ENCODE data around the gene IFNL1.
"Not testable (repeated sequence)": the region's sequence is repeated elsewhere in the genome, so short reads cannot be mapped to it uniquely, and the experiment has no call there.

IFNL1 gene

DNA sequence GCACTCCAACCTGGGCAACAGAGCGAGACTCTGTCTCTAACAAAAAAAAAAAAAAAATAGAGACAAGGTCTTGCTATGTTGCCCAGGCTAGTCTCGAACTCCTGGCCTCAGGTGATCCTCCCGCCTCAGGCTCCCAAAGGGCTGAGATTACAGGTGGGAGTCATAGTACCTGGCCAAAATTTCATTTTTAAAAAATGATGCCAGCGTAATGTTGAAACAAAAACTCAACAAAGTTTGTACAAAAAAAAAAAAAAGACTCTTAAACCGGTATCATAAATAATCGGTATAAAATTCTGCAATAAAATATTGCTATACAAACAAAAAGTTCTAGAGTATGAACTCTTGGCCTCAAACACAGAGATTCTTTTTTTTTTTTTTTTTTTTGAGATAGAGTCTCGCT lies 36.1 kb downstream of the IFNL1 start:
- no peak for DNase-seq (ENCODE audit: low spot score)

DNA sequence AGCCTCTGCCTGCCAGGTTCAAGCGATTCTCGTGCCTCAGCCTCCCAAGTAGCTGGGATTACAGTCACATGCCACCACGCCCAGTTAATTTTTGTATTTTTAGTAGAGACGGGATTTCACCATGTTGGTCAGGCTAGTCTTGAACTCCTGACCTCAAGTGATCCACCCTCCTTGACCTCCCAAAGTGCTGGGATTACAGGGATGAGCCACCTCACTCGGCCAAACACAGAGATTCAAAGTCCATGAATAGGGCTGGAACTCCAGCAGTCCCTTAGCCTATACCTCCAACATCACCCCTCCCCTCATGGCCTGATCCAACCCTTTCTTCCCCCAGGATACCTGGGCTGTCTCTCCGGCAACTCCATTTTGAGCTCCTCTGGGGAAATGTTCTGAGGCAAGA lies 36.5 kb downstream of the IFNL1 start:
- not testable (repeated sequence) for DNase-seq (ENCODE audit: low spot score)

DNA sequence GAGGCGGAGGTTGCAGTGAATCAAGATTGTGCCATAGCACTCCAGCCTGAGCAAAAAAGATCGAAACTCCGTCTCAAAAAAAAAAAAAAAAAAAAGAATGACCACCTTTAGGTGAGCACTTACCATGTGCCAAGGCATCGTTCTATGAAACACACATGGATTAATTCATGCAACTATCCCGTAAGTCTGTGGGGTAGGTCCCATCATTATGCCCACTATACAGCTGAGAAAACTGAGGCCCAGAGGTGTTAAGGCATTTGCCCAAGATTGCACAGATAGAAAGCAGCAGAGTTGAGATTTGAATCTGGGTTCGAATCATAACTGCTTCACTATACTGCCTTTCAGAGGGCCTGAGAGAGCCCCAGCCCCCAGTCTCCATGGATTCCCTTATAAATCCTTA lies 37.3 kb downstream of the IFNL1 start:
- no peak for DNase-seq (ENCODE audit: low spot score)

DNA sequence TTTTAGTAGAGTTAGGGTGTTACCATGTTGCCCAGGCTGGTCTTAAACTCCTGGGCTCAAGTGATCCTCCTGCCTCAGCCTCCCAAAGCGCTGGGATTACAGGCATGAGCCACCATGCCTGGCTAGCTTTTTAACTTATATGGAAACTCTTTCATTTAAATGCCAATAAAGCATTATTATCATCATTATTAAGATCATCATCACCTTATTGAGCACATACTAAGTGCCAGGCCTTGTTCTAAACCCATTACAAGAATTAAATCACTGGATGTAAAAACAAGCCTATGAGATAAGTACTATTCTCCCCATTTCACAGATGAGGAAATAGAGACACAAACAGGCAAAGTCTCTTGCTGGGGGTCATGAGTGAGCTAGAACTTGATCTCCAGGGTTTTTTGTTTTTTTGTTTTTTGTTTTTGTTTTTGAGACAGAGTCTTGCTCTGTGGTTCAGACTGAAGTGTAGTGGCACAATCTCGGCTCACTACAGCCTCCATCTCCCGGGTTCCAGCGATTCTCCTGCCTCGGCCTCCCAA lies 38.3 kb downstream of the IFNL1 start:
- no peak for DNase-seq (ENCODE audit: low spot score)

DNA sequence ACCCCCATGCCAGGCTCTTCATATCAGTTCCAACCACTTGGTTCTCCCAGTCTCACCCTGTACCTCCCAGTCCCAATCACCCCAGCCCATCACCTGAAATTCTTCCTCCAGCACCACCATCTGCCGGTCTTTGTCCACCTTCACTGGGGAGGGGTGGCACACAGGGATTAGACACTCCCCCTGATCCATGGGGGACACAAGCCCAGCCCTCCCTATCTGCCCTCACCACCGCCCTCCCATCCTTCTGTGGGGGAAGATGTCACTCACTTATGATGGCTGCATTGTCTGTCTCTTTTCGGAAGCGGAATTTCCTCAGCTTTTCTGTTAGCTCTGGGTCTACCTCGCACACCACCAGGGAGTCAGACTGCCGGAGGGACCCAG lies 39.0 kb downstream of the IFNL1 start:
- DNase-seq (ENCODE audit: low spot score), result no peak

DNA sequence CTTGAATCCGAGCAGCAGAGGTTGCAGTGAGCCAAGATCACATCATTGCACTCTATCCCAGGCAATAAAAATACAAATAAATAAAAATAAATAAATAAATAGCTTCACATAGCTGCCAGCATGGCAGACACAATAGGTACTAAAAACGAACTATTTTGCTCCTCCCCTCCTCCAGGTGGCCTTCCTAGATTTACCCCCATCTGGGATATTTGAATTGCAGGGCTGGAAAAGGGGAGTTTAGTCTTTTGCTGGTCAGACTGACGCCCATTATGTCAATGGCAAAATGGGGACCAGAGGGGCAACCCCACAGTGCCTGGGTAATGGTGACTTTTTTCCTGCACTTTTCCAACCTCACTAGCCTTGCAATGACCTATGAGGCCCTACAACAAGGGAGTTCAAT lies 40.3 kb downstream of the IFNL1 start:
- DNase-seq (ENCODE audit: low spot score), result no peak

DNA sequence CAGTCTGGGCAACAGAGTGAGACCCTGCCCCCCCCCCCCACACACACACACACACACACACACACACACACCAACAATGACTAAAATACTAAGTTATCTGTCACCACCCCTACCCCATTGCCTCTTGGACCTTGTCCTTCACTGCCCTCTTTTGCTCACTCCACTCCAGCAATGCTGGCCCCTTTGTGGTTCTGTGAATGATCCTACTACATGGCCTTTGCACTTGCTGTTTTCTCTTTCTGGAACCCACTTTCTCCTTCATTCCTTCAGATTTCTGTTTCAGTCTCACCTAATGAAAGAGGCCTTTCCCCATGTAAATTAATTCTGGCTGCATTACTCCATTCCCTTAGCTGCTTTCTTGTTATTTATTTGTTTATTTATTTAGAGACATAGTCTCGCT lies 43.5 kb downstream of the IFNL1 start:
- DNase-seq (ENCODE audit: low spot score), result no peak

DNA sequence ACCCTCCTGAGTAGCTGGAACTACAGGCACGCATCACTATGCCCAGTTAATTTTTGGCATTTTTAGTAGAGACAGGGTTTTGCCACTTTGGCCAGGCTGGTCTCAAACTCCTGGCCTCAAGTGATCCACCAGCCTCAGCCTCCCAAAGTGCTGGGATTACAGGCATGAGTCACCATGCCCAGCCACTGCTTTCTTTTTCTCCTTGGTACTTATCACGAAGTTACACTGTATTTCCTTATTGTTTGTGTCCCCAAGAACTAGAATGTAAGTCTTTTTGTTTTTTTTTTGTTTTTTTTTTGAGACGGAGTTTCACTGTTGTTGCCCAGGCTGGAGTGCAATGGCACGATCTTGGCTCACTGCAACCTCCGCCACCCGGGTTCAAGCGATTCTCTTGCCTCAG lies 43.9 kb downstream of the IFNL1 start:
- not testable (repeated sequence) for DNase-seq (ENCODE audit: low spot score)

DNA sequence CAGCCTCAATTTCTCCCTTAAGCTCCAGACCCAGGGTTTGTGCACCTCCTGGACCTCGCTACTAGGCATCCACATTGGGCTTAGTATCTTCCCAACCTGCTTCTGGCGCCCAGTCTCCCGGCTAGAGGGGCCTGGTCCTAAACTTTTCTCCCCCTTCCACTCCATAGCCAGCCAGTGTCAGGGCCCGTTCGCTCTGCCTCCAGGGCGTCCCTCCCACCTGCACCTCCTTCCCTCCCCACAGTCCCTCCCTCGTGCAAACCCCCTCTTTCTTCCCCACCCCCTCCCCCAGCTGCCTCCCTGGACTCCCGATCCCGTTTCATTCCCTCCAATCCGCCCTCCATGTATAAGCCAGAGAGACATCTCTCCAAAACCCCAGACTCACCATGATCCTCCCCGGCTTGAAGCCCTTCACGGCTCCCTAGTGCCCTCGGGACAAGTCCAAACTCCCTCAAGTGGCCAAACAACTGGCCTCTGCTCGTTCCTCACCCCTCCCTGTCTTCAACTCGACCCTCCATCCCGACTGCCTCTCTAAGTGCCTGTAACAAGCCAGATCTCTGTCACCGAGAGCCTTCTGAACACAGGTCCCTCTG lies 45.0 kb downstream of the IFNL1 start:
- no peak for DNase-seq (ENCODE audit: low spot score)

DNA sequence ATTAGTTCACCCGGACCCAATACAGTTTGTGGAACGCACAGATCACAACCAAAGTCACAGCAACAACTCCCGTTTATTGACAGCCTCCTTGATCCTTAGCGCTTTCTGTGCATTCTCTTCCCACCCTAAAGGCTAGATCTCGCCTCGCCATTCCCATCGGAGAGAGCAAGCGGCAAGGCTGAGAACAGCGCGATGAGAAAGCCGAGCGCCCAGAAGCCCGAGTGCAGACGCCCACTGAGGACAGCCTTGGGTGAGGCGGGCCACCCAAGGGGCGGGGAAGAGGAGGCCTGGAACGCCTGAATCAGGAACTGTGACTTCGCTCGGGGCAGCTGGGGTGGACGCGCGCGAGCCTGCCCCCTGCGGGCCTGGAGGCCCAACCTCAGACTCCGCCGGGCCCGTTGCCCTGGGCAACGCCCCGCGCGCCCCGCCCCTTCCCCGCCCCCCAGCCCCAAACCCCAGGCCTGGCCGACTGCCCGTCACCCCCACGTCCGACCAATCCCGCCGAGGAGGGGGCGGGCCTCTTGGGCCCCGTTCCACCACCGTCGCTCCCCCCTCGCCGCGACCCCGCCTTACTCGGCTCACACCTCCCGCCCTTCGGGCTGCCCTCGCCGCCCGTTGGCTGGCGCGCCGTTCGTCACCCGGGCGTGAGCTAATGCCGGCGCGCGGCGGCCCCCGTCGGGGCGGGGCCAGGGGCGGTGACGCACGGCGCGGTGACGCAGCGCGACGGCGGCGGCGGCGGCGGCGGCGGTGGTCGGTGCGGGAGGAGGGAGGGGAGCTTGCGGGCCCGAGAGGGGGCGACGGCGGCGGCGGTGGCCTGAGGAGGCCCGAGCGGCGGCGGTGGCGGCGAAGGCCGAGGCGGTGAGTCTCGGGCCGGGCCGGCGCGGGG lies 45.8 kb downstream of the IFNL1 start, which contains the start of gene SAMD4B:
Gene SAMD4B (plus strand): TSS at position 703 of the 886 bp plus-strand sequence. CDS start 14,473 bp downstream, outside the sequence.
- peak; percentile 96 for DNase-seq (ENCODE audit: low spot score)

DNA sequence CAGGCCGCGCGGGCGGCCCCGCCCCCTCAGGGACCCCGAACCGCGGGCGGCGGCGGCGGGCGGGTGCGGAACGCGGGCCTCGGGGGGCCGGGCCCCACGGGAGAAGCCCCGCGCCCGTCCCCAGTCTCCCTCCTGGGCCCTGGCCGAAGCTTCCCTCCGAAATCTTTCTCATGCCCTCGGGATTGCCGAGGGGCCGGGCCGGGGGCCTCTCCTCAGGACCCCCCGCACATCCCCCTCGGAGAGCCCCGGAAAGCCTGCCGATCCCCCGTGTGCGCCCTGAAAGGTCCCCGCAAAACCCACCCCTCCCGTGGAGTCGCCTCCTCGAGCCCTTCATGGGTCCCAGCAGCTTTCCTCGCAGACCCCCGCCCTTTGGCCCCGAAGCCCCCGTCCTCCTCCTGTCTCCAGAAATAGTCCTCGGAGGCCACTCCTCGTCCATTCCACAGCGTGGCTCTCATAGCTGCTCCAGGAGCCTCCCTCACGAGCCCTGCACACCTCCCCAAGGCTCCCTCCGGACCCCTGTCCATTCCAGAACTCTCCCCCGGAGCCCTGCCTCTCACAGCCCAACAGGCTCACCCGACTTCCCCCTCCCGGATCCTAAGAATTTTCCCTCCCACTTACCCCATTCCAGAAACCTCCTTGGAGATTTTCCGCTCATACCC lies 46.6 kb downstream of the IFNL1 start:
- DNase-seq (ENCODE audit: low spot score), result no peak

DNA sequence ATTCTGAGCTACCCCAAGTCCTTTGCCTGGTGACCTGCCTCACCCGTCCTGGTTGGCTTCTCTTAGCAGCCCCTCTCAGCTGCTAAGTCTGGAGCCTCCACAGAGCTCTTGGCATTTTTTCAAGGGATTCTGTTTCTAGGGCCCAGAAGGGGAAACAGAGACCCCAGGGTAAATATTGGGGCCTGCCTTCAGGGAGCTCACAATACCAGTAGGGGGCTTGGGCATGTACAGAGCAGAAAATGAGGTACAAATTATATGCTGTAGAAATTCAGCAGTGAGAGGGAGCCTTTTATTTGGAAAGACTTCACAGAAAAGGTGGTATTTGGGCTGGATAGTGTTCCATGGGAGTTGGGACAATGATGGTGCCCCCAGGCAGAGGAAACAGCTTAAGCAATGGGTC lies 49.7 kb downstream of the IFNL1 start:
- DNase-seq (ENCODE audit: low spot score), result no peak

DNA sequence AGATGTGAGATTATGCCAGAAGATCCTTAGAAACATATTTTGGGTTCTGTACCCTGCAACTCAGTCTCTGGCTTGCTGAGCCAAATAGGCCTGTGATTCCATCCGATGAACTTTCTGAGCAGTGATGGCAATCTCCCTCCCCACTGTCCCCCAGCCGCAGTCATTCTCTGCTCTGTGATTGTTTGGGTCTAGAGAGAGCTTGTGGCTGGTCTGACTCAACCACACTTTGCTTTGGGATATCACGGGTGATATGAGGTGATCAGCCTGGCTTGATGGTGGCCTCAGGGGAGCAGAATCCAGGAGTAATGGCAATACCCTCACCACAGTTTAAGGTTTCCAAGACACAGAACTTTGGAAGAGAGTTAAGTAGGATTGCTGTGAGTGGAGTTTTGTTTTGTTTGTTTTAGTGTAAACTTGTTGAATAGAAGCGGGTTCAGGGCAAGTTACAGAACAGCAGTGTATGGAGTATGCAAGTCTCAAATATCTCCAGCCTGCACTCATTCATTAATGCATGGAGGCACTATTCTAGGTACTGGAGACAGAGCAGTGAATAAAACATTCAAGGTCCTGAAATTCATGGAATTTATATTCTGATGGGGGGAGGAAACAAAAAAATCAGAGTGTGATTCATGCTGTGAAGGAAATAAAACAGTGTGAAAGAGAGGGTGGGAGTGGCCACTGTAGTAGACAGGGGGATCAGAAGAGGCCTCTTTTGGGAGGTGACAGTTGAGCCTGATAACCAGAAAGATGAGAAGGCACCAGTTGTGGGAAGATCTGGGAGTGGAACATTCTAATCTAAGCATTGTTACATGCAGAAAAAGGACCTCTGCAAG lies 51.3 kb downstream of the IFNL1 start:
- DNase-seq (ENCODE audit: low spot score), result no peak

Small RNAs within 50 kb of the gene (small RNA-seq; reads per million reads assigned to genes)
- 0 to 0.24 reads per million in 2 experiments for gene AC011445.2

All from SK-N-DZ (cell line).